Measurements from ENCODE around the gene ZNF77.

The ZNF77 gene

DNA sequence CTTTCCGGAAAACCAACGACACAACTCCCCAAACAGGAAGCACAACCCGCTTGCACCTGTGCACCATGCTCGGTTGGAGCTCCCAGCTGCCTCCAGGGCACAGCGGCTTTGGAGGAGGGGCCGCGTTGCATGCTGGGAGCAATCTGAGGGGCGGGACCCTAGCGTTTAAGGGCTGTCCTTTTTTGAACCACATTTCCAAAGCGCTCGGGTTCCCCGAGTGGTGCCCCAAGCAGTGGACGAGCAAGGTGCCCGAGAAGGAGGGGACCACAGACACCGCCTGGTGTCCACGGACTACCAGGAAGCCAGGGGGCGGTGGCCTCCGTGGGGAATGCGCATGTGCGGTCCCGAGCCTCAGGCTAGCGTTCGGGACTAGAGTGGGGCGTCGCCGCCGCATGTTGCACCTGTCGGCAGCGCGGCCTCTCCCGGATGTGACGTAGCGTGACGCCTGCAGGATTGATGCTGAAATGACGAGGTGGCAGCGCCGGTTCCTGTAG, 56.0 kb downstream of the ZNF77 start:
- no peak overlapping the region for H3K4me3 ChIP-seq (ENCODE audit: extremely low read depth, insufficient read depth, low read length, poor library complexity, severe bottlenecking)
- H3K4me1 ChIP-seq (ENCODE audit: control insufficient read depth, insufficient read depth, low read length, poor library complexity, severe bottlenecking), result no peaks in the 10 kb centered on the region
- H3K9me3 ChIP-seq (ENCODE audit: control insufficient read depth, low read length), result no peaks in the 10 kb centered on the region
- H3K27ac ChIP-seq (ENCODE audit: low read depth, low read length, severe bottlenecking), result no peak overlapping the region
- H3K36me3 ChIP-seq (ENCODE audit: control insufficient read depth, insufficient read depth, low read length), result no peaks in the 10 kb centered on the region
- WGBS, 2 experiments (ENCODE audit: insufficient coverage in 2 of 2), result 85 to 89% methylated on average over 31 to 36 of the region's 37 CpGs

GRCh38 chr19:2887391-2887914, 57.3 kb downstream of the ZNF77 start:
- H3K27ac ChIP-seq (ENCODE audit: low read depth, low read length, severe bottlenecking), result no peak overlapping the region
- H3K36me3 ChIP-seq (ENCODE audit: control insufficient read depth, insufficient read depth, low read length), result no peaks in the 10 kb centered on the region
- no peak overlapping the region for H3K4me3 ChIP-seq (ENCODE audit: extremely low read depth, insufficient read depth, low read length, poor library complexity, severe bottlenecking)
- H3K9me3 ChIP-seq (ENCODE audit: control insufficient read depth, low read length), result no peaks in the 10 kb centered on the region
- 33 to 44% methylated on average over 3 to 9 of the region's 9 CpGs for WGBS, 2 experiments (ENCODE audit: insufficient coverage in 2 of 2)
- no peaks in the 10 kb centered on the region for H3K4me1 ChIP-seq (ENCODE audit: control insufficient read depth, insufficient read depth, low read length, poor library complexity, severe bottlenecking)

GRCh38 chr19:2885736-2886135, 59.0 kb downstream of the ZNF77 start:
- Histone ChIP-seq H3K4me1 (ENCODE audit: control insufficient read depth, insufficient read depth, low read length, poor library complexity, severe bottlenecking) (no peaks in the 10 kb centered on the region), H3K9me3 (ENCODE audit: control insufficient read depth, low read length) (no peaks in the 10 kb centered on the region), H3K4me3 (ENCODE audit: extremely low read depth, insufficient read depth, low read length, poor library complexity, severe bottlenecking) (no peak overlapping the region), H3K36me3 (ENCODE audit: control insufficient read depth, insufficient read depth, low read length) (no peaks in the 10 kb centered on the region), H3K27ac (ENCODE audit: low read depth, low read length, severe bottlenecking) (no peak overlapping the region)
- 82 to 84% methylated on average over 15 to 17 of the region's 17 CpGs for WGBS, 2 experiments (ENCODE audit: insufficient coverage in 2 of 2)

DNA sequence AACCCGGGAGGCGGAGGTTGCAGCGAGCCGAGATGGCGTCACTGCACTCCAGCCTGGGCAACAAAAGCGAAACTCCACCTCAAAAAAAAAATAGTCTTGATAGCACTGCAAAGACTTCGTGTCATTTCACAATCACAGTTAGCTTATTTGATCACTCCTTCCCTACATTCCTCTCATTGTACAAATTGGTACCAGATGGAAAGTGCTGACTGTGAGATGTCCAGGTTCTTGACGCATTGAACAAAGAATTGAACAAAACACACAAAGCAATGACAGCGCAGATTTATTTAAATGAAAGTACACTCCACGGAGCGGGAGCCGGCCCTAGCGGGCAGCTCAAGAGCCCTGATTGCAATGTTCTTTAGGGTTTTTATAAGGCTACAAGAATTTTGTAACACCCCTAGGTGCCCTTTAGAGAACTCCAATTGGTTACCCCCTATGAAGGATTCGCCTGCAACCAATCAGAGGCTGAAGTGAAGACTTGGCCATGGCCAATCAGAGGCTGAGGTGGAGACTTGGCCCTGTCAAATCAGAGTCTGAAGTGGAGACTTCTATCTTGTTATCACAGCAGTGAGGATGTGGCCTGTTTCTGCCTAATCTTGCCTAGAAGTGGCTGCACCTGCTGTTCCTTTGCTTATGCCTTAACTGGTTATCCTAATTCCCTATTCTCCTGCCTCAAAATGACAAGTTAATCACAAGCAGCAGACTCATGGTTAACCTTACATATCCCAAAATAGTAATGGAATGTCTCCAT, 60.9 kb downstream of the ZNF77 start:
- H3K4me1 ChIP-seq (ENCODE audit: control insufficient read depth, insufficient read depth, low read length, poor library complexity, severe bottlenecking), result no peaks in the 10 kb centered on the region
- 91 to 93% methylated on average over 8 to 10 of the region's 14 CpGs for WGBS, 2 experiments (ENCODE audit: insufficient coverage in 2 of 2)
- no peaks in the 10 kb centered on the region for H3K36me3 ChIP-seq (ENCODE audit: control insufficient read depth, insufficient read depth, low read length)
- no peak overlapping the region for H3K27ac ChIP-seq (ENCODE audit: low read depth, low read length, severe bottlenecking)
- H3K4me3 ChIP-seq (ENCODE audit: extremely low read depth, insufficient read depth, low read length, poor library complexity, severe bottlenecking), result no peak overlapping the region
- no peaks in the 10 kb centered on the region for H3K9me3 ChIP-seq (ENCODE audit: control insufficient read depth, low read length)

Measured in mesodermal cell (in vitro differentiated cells).